GM18499 (cell line): ENCODE data around the gene SH3GLB2.
"Not testable (repeated sequence)": the region's sequence is repeated elsewhere in the genome, so short reads cannot be mapped to it uniquely, and the experiment has no call there.

ENCODE experiments used
- ATAC-seq: cut with Tn5 transposase; IDR thresholded peaks from one replicate; pipeline ENCODE4 v1.9.1; 2021; ENCODE audit warnings: moderate number of reproducible peaks; ENCODE audit not compliant: insufficient read depth, unreplicated experiment

SH3GLB2 gene

GRCh38 chr9:129004173-129004572, 24.0 kb downstream of the SH3GLB2 start:
- ATAC-seq, result not testable (repeated sequence)

GRCh38 chr9:129002992-129003391, 25.1 kb downstream of the SH3GLB2 start:
- ATAC-seq, result no peak

GRCh38 chr9:129001504-129002325, 26.4 kb downstream of the SH3GLB2 start:
- no peak for ATAC-seq

DNA sequence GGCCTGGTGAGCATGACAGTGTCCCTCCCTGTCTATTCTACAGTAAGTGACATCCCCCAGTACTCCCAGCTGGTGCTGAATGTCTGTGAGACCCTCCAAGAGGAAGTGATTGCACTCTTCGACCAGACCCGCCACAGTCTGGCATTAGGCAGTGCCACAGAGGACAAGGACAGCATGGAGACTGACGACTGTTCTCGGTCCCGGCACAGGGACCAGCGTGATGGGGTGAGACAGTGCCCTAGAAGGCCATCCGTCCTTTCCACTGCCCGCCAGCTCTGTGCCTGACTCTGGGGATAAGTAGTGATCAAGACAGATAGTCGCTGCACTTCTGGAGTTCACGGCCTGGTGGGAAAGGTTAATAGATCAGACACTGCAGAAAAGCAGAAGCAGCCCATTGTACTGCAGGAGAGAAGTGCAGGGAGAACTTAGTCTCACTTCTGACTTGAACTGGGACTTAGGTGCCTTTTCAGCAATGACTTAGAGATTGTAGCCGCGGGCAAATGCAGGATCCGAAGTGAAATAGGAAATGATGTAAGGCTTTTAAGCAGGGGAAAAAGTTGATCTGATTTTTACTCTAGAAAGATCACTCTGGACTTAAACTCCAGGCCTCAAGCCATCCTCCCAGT, 28.4 kb downstream of the SH3GLB2 start:
- ATAC-seq, result no peak

GRCh38 chr9:128998462-128998861, 29.7 kb downstream of the SH3GLB2 start:
- no peak for ATAC-seq

DNA sequence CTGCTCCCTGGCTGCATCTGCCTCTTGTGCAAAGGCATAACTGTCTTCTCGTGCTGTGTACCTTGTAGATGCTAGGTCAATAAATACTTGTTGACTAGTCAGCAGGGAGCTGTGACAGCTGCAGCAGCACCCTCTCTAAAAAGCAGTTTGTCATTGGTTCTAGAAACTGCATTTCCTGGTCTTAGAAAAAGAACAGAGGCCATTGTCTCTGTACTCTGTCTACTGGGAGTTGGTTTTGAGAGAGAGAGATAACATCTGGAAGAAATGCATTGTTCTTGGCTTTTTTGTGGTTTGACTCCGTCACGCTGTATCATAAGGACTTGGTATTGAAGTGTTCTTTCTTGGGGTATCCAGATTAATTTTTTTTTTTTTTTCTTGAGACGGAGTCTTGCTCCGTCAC, 32.3 kb downstream of the SH3GLB2 start:
- no peak for ATAC-seq

DNA sequence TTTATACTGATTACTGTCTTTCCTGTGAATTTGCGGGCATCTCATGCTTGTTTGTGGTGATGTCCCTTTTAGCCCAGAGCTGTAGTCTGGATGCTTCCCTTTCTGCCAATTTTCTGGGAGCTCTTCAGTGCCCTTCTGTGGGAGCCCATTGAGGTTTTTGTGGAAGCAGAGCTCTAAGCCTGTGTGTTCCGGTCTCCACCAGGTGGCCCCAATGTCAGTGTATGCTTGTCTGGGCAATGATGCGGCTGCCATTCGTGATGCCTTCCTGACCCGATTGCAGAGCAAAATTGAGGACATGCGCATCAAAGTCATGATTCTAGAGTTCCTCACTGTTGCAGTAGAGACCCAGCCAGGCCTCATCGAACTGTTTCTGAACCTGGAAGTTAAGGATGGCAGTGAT, 35.1 kb downstream of the SH3GLB2 start:
- ATAC-seq, result no peak

DNA sequence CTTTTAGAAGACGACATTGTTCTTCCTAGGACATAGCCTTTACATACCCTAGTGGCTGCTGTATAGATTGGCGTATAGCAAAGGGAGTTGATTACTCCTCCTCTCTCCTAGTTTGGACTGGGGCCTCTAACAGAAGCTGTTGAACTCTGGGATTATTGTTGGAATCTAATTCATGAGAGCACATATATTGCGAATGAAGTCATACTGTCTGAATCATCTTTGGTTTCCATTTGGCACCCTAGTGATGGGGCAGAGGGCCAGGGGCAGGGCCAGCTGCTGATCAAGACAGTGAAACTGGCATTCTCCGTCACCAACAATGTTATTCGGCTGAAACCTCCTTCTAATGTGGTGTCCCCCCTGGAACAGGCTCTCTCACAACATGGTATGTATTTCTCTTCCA, 40.3 kb downstream of the SH3GLB2 start:
- no peak for ATAC-seq

GRCh38 chr9:128986671-128987070, 41.5 kb downstream of the SH3GLB2 start:
- no peak for ATAC-seq

DNA sequence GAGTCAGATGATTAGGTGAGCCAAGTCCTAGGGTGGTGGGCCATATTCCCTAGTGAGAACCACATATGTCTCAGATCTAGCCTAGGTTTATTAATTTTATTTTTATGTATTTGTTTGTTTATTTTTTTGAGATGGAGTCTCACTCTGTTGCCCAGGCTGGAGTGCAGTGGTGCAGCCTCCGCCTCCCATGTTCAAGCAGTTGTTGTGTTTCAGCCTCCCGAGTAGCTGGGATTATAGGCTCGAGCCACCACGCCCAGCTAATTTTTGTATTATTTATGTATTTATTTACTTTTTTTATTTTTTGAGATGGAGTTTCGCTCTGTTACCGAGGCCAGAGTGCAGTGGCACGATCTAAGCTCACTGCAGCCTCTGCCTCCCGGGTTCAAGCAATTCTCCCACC, 44.6 kb downstream of the SH3GLB2 start:
- ATAC-seq, result no peak

GRCh38 chr9:128979111-128979510, 49.0 kb downstream of the SH3GLB2 start:
- no peak for ATAC-seq

DNA sequence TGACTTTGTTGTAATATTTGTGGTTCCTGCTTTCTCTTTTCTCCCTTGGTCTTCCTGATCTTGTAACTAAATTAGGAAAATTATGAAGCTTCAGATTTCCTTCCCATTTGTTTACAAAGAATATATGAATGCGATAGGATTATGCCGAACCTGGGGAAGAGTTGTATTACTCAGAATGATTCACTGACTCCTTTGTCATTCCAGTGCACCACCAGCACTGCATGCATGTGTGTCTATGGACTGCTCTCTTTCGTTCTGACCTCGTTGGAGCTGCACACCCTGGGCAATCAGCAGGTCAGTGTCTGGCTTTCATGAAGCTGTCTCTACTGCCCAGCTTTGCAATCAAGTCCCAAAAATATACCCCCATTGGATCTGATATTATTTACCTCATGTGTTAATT, 55.2 kb downstream of the SH3GLB2 start:
- ATAC-seq, result no peak

GRCh38 chr9:128969491-128969890, 58.6 kb downstream of the SH3GLB2 start:
- no peak for ATAC-seq

GRCh38 chr9:128961403-128961802, 66.7 kb downstream of the SH3GLB2 start:
- ATAC-seq, result not testable (repeated sequence)
